Caco-2 (cell line): ENCODE measurements around the gene AKT1. TPM values are rescaled to one million over a fixed set of nuclear protein-coding genes. Genes with fewer than 3 reads are reported as not detected.

Experiments
- BruUV-seq: library from RNA; stranded (reverse); fragments of 400-500 nt; replicated peaks from 2 replicates; lab custom pipeline; 2021; lab: Mats Ljungman, UMichigan
- CTCF ChIA-PET: fragments of 300-600 bp; sonication (Branson Sonifier 250); formaldehyde crosslinking; loops from one replicate; lab custom pipeline; 2022; ENCODE audit warnings: antibody characterized with exemption; lab: Charles Lee
- POLR2A ChIA-PET: fragments of 300-600 bp; sonication (Branson Sonifier 250); formaldehyde crosslinking; loops from one replicate; lab custom pipeline; 2022; ENCODE audit warnings: antibody characterized with exemption; lab: Charles Lee
- DNase-seq, 2 experiments: peaks; one replicate each; pipeline versions ENCODE4 v3.0.0 to v3.0.0-alpha.2; 2020 to 2022
- H3K27me3 ChIP-seq: replicated peaks from 2 replicates; pipeline ENCODE4 v1.6.0; 2011; ENCODE audit warnings: low read length; ENCODE audit not compliant: control insufficient read depth, insufficient read depth
- H3K36me3 ChIP-seq: 2 replicates; pipeline ENCODE4 v1.5.1; 2011; ENCODE audit warnings: low read length; ENCODE audit not compliant: control insufficient read depth, insufficient read depth
- H3K4me1 ChIP-seq: fragments of 250-450 bp; sonication (Bioruptor Pico); 2 replicates; pipeline ENCODE4 v1.5.1; 2020; ENCODE audit warnings: mild to moderate bottlenecking
- H3K4me3 ChIP-seq: 2 replicates; pipeline ENCODE4 v1.5.1; 2011; ENCODE audit warnings: low read depth, mild to moderate bottlenecking, control low read depth, low read length
- H3K9me3 ChIP-seq: fragments of 250-450 bp; sonication (Bioruptor Pico); 2 replicates; pipeline ENCODE4 v1.5.1; 2020; ENCODE audit warnings: mild to moderate bottlenecking, moderate library complexity
- H3K27ac Mint-ChIP-seq: one replicate; pipeline ENCODE4 v1.8.0; 2022; ENCODE audit warnings: mixed read lengths; ENCODE audit not compliant: unreplicated experiment
- H3K27me3 Mint-ChIP-seq: one replicate; pipeline ENCODE4 v1.8.0; 2022; ENCODE audit warnings: mixed read lengths; ENCODE audit not compliant: insufficient read depth, unreplicated experiment
- H3K36me3 Mint-ChIP-seq: one replicate; pipeline ENCODE4 v1.8.0; 2022; ENCODE audit warnings: mild to moderate bottlenecking, mixed read lengths; ENCODE audit not compliant: insufficient read depth, unreplicated experiment
- H3K4me1 Mint-ChIP-seq: one replicate; pipeline ENCODE4 v1.8.0; 2022; ENCODE audit warnings: low read depth, mixed read lengths; ENCODE audit not compliant: unreplicated experiment
- H3K4me3 Mint-ChIP-seq: one replicate; pipeline ENCODE4 v1.8.0; 2022; ENCODE audit warnings: mild to moderate bottlenecking, moderate library complexity, mixed read lengths; ENCODE audit not compliant: unreplicated experiment
- H3K9me3 Mint-ChIP-seq: one replicate; pipeline ENCODE4 v1.8.0; 2022; ENCODE audit warnings: mixed read lengths; ENCODE audit not compliant: unreplicated experiment
- intact Hi-C: fragments of 100-400 bp; cut with micrococcal nuclease; formaldehyde crosslinking; loops from one replicate; pipeline ENCODE4 v1.10.0; 2022; ENCODE audit not compliant: unreplicated experiment
- total RNA-seq: library from RNA; stranded (reverse); gene quantifications from 2 replicates; pipeline ENCODE4 v1.2.3, GENCODE V29; 2022
- TF ChIP-seq, protein P1 (sequence below), 2 experiments: fragments of 200-600 bp in 1 of 2; IDR thresholded peaks; 1 replicate in 1 of 2; 2 replicates in 1 of 2; pipeline versions ENCODE4 v1.5.1 to v1.8.0; 2011 to 2022; ENCODE audit warnings: antibody characterized with exemption in 1 of 2, control low read depth in 1 of 2, inconsistent platforms in 1 of 2, low read depth in 1 of 2, low read length in 1 of 2, mild to moderate bottlenecking in 1 of 2, moderate library complexity in 1 of 2; ENCODE audit not compliant: insufficient read depth in 1 of 2, severe bottlenecking in 1 of 2, unreplicated experiment in 1 of 2

Gene AKT1
- total RNA-seq, 1 experiment from 2014 or later: 110 TPM

GRCh38 chr14:104741108-104741802, 54.3 kb downstream of the AKT1 start:
- H3K4me1 ChIP-seq: no peaks in the 10 kb centered on the region
- no peak for DNase-seq
- BruUV-seq: no TSS peak
- H3K4me3 ChIP-seq: no peak overlapping the region
- Mint-ChIP-seq H3K36me3 (no peaks in the 10 kb centered on the region), H3K9me3 (no peaks in the 10 kb centered on the region), H3K27ac (no peak overlapping the region), H3K4me1 (no peaks in the 10 kb centered on the region), H3K4me3 (no peak overlapping the region), H3K27me3 (no peaks in the 10 kb centered on the region)
- no peaks in the 10 kb centered on the region for H3K9me3 ChIP-seq
- no peaks in the 10 kb centered on the region for H3K27me3 ChIP-seq
- intact Hi-C loops: no loop called here
- POLR2A ChIA-PET: no interaction called here
- no peaks in the 10 kb centered on the region for H3K36me3 ChIP-seq
- TF ChIP-seq, protein P1, sequence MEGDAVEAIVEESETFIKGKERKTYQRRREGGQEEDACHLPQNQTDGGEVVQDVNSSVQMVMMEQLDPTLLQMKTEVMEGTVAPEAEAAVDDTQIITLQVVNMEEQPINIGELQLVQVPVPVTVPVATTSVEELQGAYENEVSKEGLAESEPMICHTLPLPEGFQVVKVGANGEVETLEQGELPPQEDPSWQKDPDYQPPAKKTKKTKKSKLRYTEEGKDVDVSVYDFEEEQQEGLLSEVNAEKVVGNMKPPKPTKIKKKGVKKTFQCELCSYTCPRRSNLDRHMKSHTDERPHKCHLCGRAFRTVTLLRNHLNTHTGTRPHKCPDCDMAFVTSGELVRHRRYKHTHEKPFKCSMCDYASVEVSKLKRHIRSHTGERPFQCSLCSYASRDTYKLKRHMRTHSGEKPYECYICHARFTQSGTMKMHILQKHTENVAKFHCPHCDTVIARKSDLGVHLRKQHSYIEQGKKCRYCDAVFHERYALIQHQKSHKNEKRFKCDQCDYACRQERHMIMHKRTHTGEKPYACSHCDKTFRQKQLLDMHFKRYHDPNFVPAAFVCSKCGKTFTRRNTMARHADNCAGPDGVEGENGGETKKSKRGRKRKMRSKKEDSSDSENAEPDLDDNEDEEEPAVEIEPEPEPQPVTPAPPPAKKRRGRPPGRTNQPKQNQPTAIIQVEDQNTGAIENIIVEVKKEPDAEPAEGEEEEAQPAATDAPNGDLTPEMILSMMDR (IDR thresholded peaks at IDR 0.05; ENCODE audit: insufficient read depth in 1 of 2, low read depth in 1 of 2, low read length in 1 of 2, severe bottlenecking in 1 of 2, unreplicated experiment in 1 of 2): no peak
- CTCF ChIA-PET: no interaction called here

- BruUV-seq: no TSS peak
- intact Hi-C loops: no loop called here
- Histone ChIP-seq H3K27me3 (no peaks in the 10 kb centered on the region), H3K4me1 (no peaks in the 10 kb centered on the region), H3K4me3 (no peak overlapping the region), H3K36me3 (no peaks in the 10 kb centered on the region), H3K9me3 (no peaks in the 10 kb centered on the region)
- Mint-ChIP-seq H3K9me3 (no peaks in the 10 kb centered on the region), H3K27ac (no peak overlapping the region), H3K27me3 (no peaks in the 10 kb centered on the region), H3K4me1 (no peaks in the 10 kb centered on the region), H3K4me3 (no peak overlapping the region), H3K36me3 (no peaks in the 10 kb centered on the region)
- ChIA-PET POLR2A (no interaction called here), CTCF (no interaction called here)
- no peak for DNase-seq
- TF ChIP-seq, protein P1 (IDR thresholded peaks at IDR 0.05; ENCODE audit: insufficient read depth in 1 of 2, low read depth in 1 of 2, low read length in 1 of 2, severe bottlenecking in 1 of 2, unreplicated experiment in 1 of 2): peak in 1 of 2 experiments; percentile 13
These were observed 55.7 kb downstream of the AKT1 start for GRCh38 chr14:104739546-104740516.

- TF ChIP-seq, protein P1 (IDR thresholded peaks at IDR 0.05; ENCODE audit: insufficient read depth in 1 of 2, low read depth in 1 of 2, low read length in 1 of 2, severe bottlenecking in 1 of 2, unreplicated experiment in 1 of 2): no peak
- no peaks in the 10 kb centered on the region for H3K4me1 ChIP-seq
- H3K4me1 Mint-ChIP-seq: no peaks in the 10 kb centered on the region
- no peaks in the 10 kb centered on the region for H3K27me3 ChIP-seq
- H3K9me3 ChIP-seq: no peaks in the 10 kb centered on the region
- H3K4me3 ChIP-seq: no peak overlapping the region
- H3K36me3 Mint-ChIP-seq: no peaks in the 10 kb centered on the region
- H3K27ac Mint-ChIP-seq: no peak overlapping the region
- intact Hi-C loops: no loop called here
- POLR2A ChIA-PET: no interaction called here
- H3K9me3 Mint-ChIP-seq: no peaks in the 10 kb centered on the region
- CTCF ChIA-PET: no interaction called here
- H3K4me3 Mint-ChIP-seq: no peak overlapping the region
- no TSS peak for BruUV-seq
- no peaks in the 10 kb centered on the region for H3K36me3 ChIP-seq
- DNase-seq: no peak
- H3K27me3 Mint-ChIP-seq: no peaks in the 10 kb centered on the region
These were observed 56.5 kb downstream of the AKT1 start for GRCh38 chr14:104739026-104739425.
